Gastrocnemius medialis (tissue), 4 donors: Measurements from ENCODE around the gene DBP.

ENCODE experiments used
- CTCF ChIP-seq, 5 experiments: fragments of 450-650 bp in 3 of 5; fragments of 200-600 bp in 2 of 5; sonication (generic) in 2 of 5; IDR thresholded peaks in 4 of 5; conservative IDR thresholded peaks in 1 of 5; 1 replicate in 4 of 5; 2 replicates in 1 of 5; pipeline ENCODE4 v1.5.1; 2016 to 2019; ENCODE audit warnings: antibody characterized with exemption in 5 of 5, mild to moderate bottlenecking in 3 of 5, moderate library complexity in 3 of 5
- POLR2A ChIP-seq, 2 donors: fragments of 450-650 bp; IDR thresholded peaks; one replicate each; pipeline ENCODE4 v1.6.1; 2017; ENCODE audit warnings: antibody characterized with exemption in 2 of 2, mild to moderate bottlenecking in 2 of 2, moderate library complexity in 2 of 2

- peak; percentile 88 to 97 (median 94) for TF ChIP-seq CTCF (IDR thresholded peaks at IDR 0.05 in 4 of 5, conservative IDR thresholded peaks at IDR 0.05 in 1 of 5)
- peak; percentile 41 to 56 for TF ChIP-seq POLR2A (IDR thresholded peaks at IDR 0.05)
These were observed 9.0 kb upstream of the DBP start, which contains the start of gene CA11 for GRCh38 chr19:48646001-48646721.
